ENCODE data around the gene CRCP. TPM values are rescaled to one million over a fixed set of nuclear protein-coding genes. Genes with fewer than 3 reads are reported as not detected.
"Not testable (repeated sequence)": the region's sequence is repeated elsewhere in the genome, so short reads cannot be mapped to it uniquely, and the experiment has no call there.

Gene CRCP
- total RNA-seq (10 to 100 TPM; 30.3 to 46.2 (median 42.5) TPM), polyA plus RNA-seq (10 to 100 TPM; 11.5 to 30.9 (median 12.0) TPM)
- long read RNA-seq, donor 1, transcript CRCP-203 (6 exons, 3,009 nt) = major isoform, 11 of 14 reads
- long read RNA-seq, donor 1, partial matches to known transcripts = 0 of 14 reads
- long read RNA-seq, donor 1, other reads (novel, unspliced or antisense) = 0 of 14 reads
- long read RNA-seq, donor 2, transcript CRCP-203 (6 exons, 3,009 nt) = major isoform, 7 of 8 reads
- long read RNA-seq, donor 2, partial matches to known transcripts = 0 of 8 reads
- long read RNA-seq, donor 2, other reads (novel, unspliced or antisense) = 0 of 8 reads

DNA sequence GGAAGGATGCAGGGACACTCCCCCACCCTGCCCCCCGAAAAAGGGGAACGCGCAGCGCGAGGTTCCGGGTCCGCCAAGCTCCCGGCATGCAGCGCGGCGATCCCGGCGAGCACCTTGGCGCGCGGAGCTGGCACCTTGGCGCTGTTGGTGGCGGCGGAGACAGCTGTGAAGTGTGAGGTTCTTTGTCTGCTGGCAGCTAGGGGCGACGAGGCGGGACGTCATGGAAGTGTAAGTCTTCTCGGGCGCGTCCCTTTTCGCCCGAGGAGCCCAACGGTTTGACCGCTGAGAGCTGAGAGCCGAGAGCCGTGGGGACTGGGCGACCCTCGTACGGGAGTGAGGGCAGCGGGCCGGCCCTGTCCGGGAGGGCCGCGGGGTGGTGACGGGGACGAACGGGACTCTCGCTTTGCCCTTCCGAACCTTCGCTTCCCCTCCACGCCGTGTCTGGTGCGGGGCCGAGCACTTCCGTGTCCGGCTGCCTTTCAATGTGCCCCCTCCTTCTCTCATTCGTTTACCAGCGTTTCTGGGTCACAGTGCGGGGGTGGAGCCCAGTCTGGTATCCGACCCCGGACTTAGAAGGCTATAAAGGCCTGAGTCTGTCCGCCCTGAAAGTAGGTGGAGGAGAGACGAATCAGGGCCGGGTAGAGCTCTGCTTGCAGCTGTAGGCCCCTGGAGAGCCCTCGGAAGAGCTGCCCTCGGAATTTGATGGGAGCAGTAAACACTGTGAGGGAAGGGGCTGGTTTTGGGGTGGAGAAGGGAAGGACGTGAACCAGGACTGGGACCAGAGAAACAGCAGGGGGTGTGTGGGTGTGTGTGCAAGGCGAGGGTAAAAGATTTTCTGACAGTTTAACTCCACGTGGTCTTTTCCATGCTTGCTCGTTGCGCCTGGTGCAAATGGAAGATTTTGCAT lies at the start of gene CRCP:
Gene CRCP (plus strand): TSS at position 105 of the 907 bp plus-strand sequence. CDS start 116 bp downstream, at position 221.
- WGBS, 5 donors = 0 to 1% (median 0%) methylated on average over 61 to 67 of the region's 67 CpGs
- no peaks in the 10 kb centered on the region for H3K9me3 ChIP-seq
- DNase-seq = peak; percentile 98
- peak within 1 kb of the TSS; percentile 61 to 98 (median 82) for H3K4me3 ChIP-seq
- peaks cover 33 to 58% (median 56%) of the 10 kb centered on the region in 6 donors for H3K4me1 ChIP-seq
- peaks cover 0 to 19% (median 0%) of the 10 kb centered on the region in 6 donors for H3K36me3 ChIP-seq
- H3K27ac ChIP-seq = peak within 1 kb of the TSS; percentile 92 to 99 (median 98)
- TF ChIP-seq POLR2A (IDR thresholded peaks at IDR 0.05) (peak in 2 of 3 donors; percentile 38 to 39), POLR2AphosphoS5 (IDR thresholded peaks at IDR 0.05) (peak; percentile 93 to 97 (median 94))
- TF ChIP-seq, protein P1, sequence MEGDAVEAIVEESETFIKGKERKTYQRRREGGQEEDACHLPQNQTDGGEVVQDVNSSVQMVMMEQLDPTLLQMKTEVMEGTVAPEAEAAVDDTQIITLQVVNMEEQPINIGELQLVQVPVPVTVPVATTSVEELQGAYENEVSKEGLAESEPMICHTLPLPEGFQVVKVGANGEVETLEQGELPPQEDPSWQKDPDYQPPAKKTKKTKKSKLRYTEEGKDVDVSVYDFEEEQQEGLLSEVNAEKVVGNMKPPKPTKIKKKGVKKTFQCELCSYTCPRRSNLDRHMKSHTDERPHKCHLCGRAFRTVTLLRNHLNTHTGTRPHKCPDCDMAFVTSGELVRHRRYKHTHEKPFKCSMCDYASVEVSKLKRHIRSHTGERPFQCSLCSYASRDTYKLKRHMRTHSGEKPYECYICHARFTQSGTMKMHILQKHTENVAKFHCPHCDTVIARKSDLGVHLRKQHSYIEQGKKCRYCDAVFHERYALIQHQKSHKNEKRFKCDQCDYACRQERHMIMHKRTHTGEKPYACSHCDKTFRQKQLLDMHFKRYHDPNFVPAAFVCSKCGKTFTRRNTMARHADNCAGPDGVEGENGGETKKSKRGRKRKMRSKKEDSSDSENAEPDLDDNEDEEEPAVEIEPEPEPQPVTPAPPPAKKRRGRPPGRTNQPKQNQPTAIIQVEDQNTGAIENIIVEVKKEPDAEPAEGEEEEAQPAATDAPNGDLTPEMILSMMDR (IDR thresholded peaks at IDR 0.05 in 8 of 11, conservative IDR thresholded peaks at IDR 0.05 in 3 of 11) = peak in 7 of 11 experiments; percentile 4 to 24 (median 17)
- intact Hi-C loops (cut with DNase I; ENCODE audit: low total_unique reads) = no loop called here
- H3K27me3 ChIP-seq (replicated peaks in 1 of 7) = no peaks in the 10 kb centered on the region

DNA sequence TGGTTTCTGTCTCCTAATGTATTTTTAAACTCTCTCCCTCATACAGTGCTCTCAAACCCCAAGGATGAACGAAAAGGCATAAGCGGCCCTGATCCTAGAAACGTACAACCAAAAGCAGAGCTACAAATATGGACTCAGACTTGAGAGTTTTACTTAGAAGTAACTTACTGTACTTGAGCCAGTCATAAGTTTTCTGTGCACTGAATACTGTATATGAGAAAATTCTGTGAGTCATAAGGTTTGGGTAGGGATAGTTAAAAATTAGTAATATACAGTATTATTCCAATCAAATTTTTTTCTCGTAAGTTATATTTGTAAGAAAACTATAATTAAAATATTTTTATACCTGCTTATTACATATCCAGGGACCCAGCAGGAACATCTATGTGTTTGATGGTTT lies 44.9 kb upstream of the CRCP start:
- no peak overlapping the region for H3K27ac ChIP-seq
- TF ChIP-seq POLR2A (IDR thresholded peaks at IDR 0.05) = no peak
- H3K4me1 ChIP-seq = no peaks in the 10 kb centered on the region
- intact Hi-C loops (cut with DNase I; ENCODE audit: low total_unique reads) = no loop called here
- no peak overlapping the region for H3K4me3 ChIP-seq
- H3K36me3 ChIP-seq = no peaks in the 10 kb centered on the region
- 89 to 96% (median 94%) methylated on average over 4 of the region's 4 CpGs for WGBS, 5 donors
- no peaks in the 10 kb centered on the region for H3K27me3 ChIP-seq (replicated peaks in 1 of 7)
- H3K9me3 ChIP-seq = no peaks in the 10 kb centered on the region
- no peak for DNase-seq

DNA sequence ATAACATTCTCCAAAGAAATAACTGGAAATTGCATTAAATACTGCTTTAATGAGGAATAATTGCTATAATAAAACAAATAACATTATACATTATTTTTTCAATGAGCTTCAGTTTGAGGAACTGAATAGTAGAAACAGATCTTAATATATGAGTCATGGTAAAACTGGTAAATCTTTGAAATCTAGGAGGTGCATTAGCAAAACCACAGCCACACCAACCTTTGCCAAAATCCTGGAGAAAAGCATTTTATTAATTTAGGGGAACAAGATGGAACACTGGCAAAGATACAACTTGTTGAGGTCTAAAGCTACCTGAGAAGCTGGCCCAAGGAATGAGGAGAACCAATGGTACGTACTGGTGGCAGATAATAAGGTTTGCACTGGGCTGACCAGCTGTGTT lies 44.4 kb upstream of the CRCP start:
- H3K9me3 ChIP-seq = no peaks in the 10 kb centered on the region
- H3K4me1 ChIP-seq = peaks cover 0 to 4% (median 3%) of the 10 kb centered on the region in 6 donors
- WGBS, 5 donors = 88 to 100% (median 92%) methylated on average over 1 of the region's 1 CpG
- H3K4me3 ChIP-seq = no peak overlapping the region
- no peaks in the 10 kb centered on the region for H3K36me3 ChIP-seq
- intact Hi-C loops (cut with DNase I; ENCODE audit: low total_unique reads) = no loop called here
- no peaks in the 10 kb centered on the region for H3K27me3 ChIP-seq (replicated peaks in 1 of 7)
- no peak overlapping the region for H3K27ac ChIP-seq
- TF ChIP-seq POLR2A (IDR thresholded peaks at IDR 0.05) (no peak), POLR2AphosphoS5 (IDR thresholded peaks at IDR 0.05) (no peak)
- TF ChIP-seq, protein P1 (IDR thresholded peaks at IDR 0.05 in 8 of 11, conservative IDR thresholded peaks at IDR 0.05 in 3 of 11) = no peak
- DNase-seq = no peak

DNA sequence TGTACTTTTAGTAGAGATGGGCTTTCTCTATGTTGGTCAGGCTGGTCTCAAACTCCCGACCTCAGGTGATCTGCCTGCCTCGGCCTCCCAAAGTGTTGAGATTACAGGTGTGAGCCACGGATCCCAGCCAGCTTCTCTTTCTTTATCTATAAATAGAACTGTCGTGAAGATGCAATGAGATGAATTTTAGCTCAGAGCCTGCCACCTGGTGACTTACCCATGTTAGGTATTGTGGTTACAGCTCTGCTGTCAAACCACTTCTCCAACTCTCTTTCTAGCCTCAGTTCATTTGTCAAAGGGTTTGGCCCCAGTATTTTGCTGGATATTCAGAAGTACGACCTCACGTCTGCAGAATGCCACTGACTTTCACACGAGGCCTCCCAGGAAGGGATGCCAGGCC lies 42.4 kb upstream of the CRCP start:
- H3K36me3 ChIP-seq; intact Hi-C loops (cut with DNase I; ENCODE audit: low total_unique reads); H3K4me3 ChIP-seq; H3K27me3 ChIP-seq (replicated peaks in 1 of 7); H3K9me3 ChIP-seq; H3K27ac ChIP-seq: not testable (repeated sequence)
- peaks cover 8 to 22% (median 18%) of the 10 kb centered on the region in 6 donors for H3K4me1 ChIP-seq
- WGBS, 5 donors = 70 to 76% (median 72%) methylated on average over 7 of the region's 7 CpGs
- peak; percentile 25 for DNase-seq

Data from spleen (tissue), 13 donors.